HG03135 (cell line): Measurements from ENCODE around the gene SRGAP2B.
"Not testable (repeated sequence)": the region's sequence is repeated elsewhere in the genome, so short reads cannot be mapped to it uniquely, and the experiment has no call there.

ENCODE experiments used
- ATAC-seq: cut with Tn5 transposase; IDR thresholded peaks from one replicate; pipeline ENCODE4 v1.9.1; 2021; ENCODE audit warnings: mild to moderate bottlenecking, moderate library complexity; ENCODE audit not compliant: unreplicated experiment

Gene SRGAP2B

DNA sequence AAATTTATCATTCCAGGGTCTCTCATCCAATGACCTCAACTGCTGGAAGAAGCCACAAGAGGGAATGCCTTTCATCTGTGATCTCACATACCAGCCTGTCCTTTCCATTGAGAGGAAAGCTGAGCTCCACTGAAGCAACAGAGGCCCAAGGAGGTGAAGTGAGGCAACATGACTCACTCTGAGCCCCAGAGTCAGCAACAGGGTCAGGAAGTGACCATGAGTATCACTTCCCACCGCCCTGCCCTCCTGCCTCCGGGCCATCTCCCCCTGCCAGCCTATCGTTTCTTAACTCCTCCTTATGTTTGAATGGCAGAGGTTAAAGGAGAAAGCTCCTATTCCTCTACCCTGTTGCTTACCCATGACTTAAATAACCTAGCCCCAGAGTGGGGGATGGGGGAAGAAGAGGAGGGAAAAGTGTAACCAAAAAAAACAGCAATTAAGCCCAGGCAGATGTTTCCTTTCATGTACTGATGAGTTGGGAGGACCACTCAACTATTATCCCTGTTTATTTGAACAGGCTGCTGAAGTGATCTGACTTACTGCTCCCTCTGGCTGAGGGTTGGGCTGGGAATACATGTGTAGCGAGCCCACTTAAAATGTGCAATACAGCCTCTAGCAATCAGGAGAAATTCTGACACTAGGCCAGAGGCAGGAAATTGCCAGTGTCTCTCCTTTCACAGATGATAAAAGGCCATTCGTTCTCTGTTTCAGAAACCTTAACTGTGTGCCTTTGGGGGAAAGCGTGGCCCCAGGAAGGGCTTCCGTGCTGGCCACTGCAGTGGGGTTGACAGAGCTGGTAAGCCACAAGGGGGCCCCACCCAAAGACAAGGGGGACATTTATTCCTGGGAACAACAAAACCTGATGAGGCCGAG lies 177.7 kb downstream of the SRGAP2B start:
- not testable (repeated sequence) for ATAC-seq

DNA sequence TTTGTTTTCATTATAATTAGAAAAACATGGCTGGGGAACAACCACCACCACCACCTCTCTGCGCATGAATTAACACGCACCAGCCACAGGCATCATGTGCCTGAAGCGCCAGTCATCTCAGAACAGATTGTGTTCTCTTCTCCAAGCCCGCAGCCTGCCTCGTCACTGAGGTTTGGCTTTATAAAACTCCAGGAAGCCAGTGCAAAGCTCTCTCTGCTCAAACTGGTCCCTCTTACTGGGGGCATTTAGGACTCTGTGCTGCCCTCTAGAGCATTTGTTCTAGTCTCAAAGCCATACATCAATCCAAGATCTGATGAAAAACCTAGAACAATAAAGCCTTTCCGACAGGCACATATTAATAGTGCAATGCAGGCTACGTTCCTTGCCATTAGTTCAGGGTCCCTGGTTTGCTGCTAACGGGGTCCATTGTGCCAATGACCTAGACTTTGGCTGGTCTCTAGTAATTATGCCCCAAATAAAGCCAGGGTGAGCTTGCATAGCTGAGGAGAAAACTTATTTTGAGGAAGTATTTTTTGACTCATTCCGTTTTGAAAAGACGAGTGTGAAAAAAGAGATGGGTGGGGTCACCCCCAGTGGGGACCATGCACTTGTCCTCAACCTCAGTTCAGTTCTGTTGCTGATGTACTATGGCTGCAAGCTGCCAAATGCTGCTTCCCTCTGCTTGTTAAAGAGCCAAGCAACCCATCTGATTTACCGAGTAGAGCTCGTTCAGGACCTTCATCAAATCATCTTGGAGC lies 181.0 kb downstream of the SRGAP2B start:
- ATAC-seq: not testable (repeated sequence)

DNA sequence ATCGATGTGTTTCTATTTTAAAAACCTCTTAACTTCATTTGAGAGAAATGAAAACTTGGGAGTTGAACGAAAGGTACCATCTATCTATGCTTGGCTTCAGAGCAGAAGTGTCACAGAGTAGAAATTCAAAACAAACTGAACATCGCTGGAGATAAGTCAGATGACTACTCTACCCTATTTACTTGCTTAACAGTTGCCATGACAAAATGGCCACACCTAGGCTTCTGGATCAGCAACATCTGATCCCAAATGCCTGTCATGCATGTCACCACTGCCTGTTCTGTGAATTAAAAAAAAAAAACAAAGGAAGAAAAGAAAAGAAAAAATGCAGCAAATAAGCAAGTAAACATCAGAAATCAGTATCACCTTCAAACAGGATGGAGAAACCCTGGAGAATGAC lies 181.7 kb downstream of the SRGAP2B start:
- ATAC-seq: not testable (repeated sequence)

DNA sequence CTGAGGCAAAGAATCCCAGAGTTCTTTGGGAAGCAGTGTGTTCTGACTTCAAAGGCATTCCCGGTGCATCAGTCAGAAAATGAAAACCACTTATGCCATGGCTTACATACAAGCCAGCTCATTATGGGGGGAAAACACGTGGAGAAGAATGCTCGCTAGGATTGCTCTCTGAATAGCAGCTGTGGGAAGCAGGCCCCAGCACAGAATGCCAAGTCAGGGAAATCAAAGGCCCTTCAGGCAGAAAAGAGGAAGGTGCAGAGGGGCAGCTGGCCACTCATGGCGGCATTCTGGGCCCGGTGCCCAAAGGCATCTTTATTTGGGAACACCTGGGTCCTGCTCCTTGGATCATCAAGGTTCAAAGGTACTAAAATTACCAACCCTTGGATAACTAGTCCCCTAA lies 184.4 kb downstream of the SRGAP2B start:
- ATAC-seq: not testable (repeated sequence)

DNA sequence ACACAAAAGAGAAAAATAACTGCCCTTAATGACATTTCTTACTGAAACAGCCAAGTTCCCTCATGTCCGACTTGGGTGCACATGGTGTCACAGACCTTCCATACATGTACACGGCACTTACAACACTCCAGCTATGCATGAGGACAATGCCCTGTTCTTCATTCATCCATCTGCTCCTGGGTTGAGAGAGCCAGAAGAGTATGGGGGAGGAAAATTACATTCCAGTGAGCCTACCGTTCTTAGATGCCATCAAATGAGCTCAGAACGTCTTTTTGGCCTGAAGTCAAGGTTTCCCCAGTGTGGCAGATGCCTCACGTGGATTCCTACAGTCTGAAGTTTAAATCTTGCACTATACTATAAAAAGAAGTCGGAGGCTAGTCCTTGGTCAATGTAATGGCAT lies 194.3 kb downstream of the SRGAP2B start:
- not testable (repeated sequence) for ATAC-seq

DNA sequence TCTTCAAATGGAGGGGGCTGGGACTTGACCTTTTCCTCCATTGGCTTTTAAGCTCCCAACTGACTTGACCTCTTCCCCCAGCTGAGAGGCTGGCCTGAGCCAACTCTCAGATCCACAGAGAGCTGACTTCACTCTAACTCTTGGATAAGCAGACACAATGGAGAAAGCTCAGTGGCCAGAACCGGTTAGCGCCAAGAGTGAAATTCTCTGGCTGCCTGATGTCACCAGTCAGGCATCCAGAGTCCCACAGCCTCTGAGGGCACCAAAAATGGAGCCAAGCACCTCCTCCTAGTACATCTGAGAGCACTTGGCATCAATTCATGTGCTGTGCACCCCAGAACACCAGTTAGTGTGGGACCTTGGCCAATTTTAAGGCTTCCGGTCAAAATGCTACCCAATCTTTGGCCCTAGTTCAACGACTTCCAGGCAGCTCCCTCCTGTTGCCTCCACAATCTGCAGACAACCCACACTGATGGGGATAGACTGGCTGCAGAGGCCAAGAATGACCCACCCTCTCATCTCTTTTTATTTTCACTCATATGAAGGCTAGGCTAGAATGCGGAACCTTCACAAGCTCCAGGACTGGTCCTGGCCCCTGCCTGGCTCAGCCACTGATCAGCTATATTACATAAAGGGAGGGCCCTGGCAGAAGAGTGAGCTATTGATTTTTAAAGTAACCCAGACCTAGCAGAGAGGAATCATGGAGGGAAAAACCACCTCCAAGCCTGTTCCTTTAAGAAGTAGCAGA lies 200.5 kb downstream of the SRGAP2B start:
- ATAC-seq: not testable (repeated sequence)

DNA sequence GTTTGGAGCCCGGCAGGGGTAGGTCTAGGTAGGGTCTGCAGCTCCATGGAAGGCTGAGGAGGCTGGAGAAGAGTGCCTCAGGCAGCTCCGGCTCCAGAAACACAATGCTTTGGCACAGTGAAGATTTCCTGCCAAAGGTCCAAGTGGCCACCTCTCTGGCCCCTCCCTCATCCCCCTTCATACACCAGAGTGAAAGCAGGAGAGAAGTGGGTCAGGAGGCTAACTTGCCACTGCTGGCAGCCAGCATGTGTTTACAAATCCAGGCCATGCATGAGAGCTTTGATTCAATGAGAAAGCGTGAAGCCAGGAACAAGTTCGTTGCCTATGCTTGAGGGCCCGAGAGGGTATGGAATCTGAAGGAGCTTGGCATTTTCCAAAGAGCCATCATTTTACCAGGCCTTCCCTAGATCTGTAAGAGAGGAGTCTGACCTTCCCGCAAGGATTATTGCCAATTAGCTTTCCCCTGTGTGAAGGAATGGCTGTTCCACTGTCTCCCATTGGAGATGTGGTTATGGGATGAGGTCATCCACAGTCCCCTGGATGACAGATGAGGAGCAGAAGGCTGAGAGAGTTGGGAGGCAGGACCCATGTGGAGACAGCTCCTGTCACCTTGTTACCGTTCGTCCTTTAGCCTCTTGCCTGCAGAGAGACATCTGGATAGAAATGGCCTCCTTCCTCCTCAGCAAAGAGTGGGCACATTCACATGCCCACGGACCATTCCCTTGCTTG lies 201.3 kb downstream of the SRGAP2B start:
- not testable (repeated sequence) for ATAC-seq

DNA sequence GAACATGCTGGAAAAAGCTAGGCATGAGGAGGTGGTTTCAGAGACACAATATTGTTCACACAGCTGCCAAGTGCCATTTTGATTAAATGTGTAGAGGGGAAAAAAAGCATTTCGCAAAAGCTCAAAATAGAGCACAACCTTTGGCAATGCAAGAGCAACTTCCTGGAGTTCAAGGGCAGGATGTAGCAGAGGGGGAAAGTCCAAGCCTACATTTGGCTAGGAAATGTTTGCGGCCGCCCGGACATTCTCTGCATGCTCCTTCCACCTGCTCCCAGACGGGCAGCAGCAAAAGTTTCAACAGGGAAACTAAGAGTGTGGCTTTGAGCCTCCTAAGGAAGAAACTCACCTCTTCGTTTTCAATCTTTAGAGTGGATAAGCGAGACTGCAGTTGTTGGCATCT lies 202.1 kb downstream of the SRGAP2B start:
- not testable (repeated sequence) for ATAC-seq

DNA sequence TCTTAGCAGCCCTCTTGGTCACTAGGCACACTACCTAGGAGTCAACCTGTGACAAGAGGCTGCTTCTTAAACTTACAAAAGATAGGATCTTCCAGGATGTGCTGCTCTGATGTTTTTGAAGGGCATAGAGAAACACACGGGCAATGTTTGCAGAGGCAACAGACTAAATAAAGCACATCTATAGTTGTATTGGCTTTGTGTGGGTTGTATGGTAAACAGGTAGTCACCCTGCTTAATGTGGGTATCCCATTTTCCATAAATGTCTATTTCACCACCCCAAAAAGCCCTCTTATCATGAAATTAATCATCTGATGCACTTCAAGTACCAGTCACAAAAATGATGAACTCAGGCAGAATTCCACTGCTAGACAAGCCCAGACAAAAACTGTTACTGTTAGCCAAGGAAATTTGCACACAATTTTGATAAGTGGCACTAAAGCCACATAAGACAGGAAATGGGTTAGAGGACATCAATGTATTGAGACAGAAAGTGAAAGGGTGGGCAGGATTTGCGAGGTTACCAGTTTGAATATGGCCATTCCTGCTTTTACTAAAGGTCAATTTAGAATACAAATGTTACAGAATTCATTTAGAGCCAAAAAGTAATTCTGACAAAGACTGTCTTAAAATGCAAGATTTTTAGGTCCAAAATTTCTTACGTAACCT lies 205.5 kb downstream of the SRGAP2B start:
- not testable (repeated sequence) for ATAC-seq

DNA sequence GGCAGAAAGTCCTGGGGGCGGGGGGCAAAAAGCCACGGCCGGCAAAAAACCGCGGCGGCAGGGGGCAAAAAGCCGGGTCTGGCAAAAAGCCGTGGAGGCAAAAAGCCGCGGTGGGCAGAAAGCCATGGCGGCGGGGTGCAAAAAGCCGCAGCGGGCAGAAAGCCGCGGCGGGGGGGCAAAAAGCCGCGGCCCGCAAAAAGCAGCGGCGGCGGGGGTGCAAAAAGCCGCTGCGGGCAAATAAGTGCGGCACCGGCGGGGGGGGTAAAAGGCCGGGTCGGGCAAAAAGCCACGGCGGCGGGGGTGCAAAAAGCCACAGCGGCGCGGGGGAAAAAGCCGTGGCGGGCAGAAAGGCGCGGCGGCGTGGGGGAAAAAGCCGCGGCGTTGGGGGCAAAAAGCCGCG lies 212.1 kb downstream of the SRGAP2B start:
- not testable (repeated sequence) for ATAC-seq

DNA sequence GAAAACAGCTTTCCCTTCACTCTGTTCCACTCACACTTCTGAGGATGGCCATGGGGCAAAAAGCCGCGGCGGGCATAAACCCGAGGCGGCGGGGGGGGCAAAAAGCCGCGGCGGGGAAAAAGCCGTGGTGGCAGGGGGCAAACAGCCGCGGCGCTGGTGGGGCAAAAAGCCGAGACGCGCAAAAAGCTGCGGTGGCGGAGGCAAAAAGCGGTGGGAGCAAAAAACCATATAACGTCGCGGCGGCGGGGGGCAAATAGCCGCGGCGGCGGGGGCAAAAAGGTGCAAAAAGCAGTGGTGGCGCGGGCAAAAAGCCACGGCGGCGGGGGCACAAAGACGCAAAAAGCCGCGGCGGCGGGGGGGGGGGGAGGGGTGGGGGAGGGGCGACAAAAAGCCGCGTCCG lies 212.8 kb downstream of the SRGAP2B start:
- not testable (repeated sequence) for ATAC-seq

DNA sequence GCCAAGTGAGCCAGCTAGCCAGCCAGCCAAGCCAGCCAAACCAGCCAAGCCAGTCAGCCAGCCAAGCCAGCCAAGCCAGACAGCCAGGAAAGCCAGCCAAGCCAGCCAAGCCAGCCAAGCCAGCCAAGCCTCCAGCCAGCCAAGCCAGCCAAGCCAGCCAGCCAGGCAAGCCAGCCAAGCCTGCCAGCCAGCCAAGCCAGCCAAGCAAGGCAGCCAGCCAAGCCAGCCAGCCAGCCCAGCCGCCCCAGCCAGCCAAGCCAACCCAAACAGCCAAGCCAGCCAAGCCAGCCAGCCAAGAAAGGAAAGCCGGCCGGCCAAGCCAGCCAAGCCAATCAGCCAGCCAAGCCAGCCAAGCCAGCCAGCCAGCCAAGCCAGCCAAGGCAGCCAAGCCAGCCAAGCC lies 236.5 kb downstream of the SRGAP2B start:
- not testable (repeated sequence) for ATAC-seq
